ENCODE data around the gene CFI. TPM values are rescaled to one million over a fixed set of nuclear protein-coding genes. Genes with fewer than 3 reads are reported as not detected.

CFI gene
- total RNA-seq, 4 donors from 2014 or later: 6.8 to 19.5 (median 12.9) TPM

DNA sequence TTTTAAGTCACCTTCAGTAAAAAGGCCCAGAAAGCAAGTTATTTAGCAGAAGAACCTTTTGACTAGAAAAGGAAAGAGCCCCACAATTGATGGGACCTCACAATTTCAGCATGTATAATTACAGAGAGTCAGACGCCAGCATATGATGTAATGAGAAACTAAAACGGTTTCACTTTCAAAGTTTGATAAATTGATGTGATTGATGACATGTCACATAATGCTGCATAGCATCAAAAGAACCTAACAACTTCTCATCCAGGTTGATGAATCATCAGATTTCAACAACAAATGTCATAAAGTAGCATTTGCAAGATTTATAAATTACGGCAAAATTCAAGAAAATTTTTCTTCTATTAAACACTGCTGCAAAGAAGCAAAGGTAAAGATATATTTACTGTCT, 9.9 kb upstream of the CFI start:
- no peak for TF ChIP-seq EP300 (IDR thresholded peaks at IDR 0.05)
- TF ChIP-seq, protein P1, sequence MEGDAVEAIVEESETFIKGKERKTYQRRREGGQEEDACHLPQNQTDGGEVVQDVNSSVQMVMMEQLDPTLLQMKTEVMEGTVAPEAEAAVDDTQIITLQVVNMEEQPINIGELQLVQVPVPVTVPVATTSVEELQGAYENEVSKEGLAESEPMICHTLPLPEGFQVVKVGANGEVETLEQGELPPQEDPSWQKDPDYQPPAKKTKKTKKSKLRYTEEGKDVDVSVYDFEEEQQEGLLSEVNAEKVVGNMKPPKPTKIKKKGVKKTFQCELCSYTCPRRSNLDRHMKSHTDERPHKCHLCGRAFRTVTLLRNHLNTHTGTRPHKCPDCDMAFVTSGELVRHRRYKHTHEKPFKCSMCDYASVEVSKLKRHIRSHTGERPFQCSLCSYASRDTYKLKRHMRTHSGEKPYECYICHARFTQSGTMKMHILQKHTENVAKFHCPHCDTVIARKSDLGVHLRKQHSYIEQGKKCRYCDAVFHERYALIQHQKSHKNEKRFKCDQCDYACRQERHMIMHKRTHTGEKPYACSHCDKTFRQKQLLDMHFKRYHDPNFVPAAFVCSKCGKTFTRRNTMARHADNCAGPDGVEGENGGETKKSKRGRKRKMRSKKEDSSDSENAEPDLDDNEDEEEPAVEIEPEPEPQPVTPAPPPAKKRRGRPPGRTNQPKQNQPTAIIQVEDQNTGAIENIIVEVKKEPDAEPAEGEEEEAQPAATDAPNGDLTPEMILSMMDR (IDR thresholded peaks at IDR 0.05): no peak
- TF ChIP-seq POLR2AphosphoS5 (IDR thresholded peaks at IDR 0.05): no peak
- no peak for TF ChIP-seq POLR2A (IDR thresholded peaks at IDR 0.05)
- Histone ChIP-seq H3K4me3 (no peak overlapping the region), H3K27ac (no peak overlapping the region), H3K27me3 (no peaks in the 10 kb centered on the region), H3K4me1 (peaks cover 0 to 15% (median 6%) of the 10 kb centered on the region in 3 donors), H3K36me3 (no peaks in the 10 kb centered on the region), H3K9me3 (no peaks in the 10 kb centered on the region)
- WGBS, 2 donors (ENCODE audit: low coverage in 1 of 2): 30 to 49% methylated on average over 3 of the region's 3 CpGs
- ATAC-seq: no peak

DNA sequence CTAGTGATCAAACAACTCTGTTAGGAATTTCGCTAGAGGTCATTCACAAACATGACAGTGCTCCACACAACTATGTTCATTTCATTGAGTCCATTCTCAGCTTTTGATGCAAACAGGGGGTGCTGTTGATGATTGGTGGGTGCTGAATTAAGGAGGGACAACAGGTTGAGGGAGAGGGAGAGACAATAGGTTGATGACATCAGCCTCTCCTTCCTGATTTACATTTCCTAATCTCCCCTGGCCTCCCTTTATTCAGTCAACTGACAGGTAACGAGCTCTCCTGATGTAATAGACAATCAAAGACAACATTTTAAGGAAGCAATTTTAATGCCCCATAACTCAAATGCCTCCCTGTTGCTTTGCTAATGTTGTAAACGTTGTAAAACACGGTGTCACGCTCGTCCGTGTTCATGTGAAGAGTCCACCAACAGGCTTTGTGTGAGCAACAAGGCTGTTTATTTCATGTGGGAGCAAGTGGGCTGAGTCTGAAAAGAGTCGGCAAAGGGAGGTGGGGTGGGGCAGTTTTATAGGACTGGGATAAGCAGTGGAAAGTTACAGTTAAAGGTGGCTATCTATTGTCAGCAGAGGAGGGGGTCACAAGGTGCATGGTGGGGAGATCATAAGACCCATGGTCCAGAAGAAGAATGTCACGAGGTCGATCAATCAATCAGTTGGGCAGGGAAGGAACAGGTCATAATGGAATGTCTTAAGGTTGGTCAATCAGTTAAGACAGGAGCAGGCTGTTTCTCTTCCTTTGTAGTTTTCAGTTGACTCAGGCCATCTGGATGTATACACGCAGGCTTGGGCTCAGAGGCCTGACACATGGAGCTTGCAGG, 9.0 kb upstream of the CFI start:
- WGBS, 2 donors (ENCODE audit: low coverage in 1 of 2): 34 to 60% methylated on average over 9 to 11 of the region's 11 CpGs

DNA sequence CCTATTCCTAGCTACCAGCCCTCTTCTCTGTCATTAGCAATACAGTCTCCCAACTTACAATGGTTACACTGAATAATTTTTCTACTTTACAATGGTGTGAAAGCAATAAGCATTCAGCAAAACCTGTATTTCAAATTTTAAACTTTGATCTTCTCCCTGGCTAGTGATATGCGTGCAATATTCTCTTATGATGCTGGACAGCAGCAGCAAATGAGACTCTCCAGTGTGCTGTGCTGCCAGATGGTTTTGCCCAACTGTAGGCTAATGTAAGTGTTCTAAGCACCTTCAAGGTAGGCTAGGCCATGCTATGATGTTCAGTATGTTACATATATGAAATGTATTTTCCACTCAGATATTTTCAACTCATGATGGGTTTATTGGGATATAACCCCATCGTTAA, 7.9 kb upstream of the CFI start:
- Histone ChIP-seq H3K27me3 (peaks cover 4% of the 10 kb centered on the region), H3K36me3 (no peaks in the 10 kb centered on the region), H3K27ac (no peak overlapping the region), H3K4me3 (no peak overlapping the region), H3K4me1 (peaks cover 0 to 4% (median 0%) of the 10 kb centered on the region in 3 donors), H3K9me3 (no peaks in the 10 kb centered on the region)
- no peak for ATAC-seq
- TF ChIP-seq POLR2A (IDR thresholded peaks at IDR 0.05): no peak
- TF ChIP-seq POLR2AphosphoS5 (IDR thresholded peaks at IDR 0.05): no peak
- TF ChIP-seq, protein P1 (IDR thresholded peaks at IDR 0.05): no peak
- TF ChIP-seq EP300 (IDR thresholded peaks at IDR 0.05): no peak
- WGBS, 2 donors (ENCODE audit: low coverage in 1 of 2): 94% methylated on average over 2 of the region's 2 CpGs

More for the DNA sequence above, 9.0 kb upstream of the CFI start:
- Histone ChIP-seq H3K9me3 (no peaks in the 10 kb centered on the region), H3K27ac (no peak overlapping the region), H3K4me1 (peaks cover 0 to 6% (median 0%) of the 10 kb centered on the region in 3 donors), H3K27me3 (peaks cover 1% of the 10 kb centered on the region), H3K36me3 (no peaks in the 10 kb centered on the region), H3K4me3 (no peak overlapping the region)
- no peak for TF ChIP-seq POLR2AphosphoS5 (IDR thresholded peaks at IDR 0.05)
- TF ChIP-seq EP300 (IDR thresholded peaks at IDR 0.05): no peak
- no peak for TF ChIP-seq POLR2A (IDR thresholded peaks at IDR 0.05)
- TF ChIP-seq, protein P1 (IDR thresholded peaks at IDR 0.05): no peak
- no peak for ATAC-seq

DNA sequence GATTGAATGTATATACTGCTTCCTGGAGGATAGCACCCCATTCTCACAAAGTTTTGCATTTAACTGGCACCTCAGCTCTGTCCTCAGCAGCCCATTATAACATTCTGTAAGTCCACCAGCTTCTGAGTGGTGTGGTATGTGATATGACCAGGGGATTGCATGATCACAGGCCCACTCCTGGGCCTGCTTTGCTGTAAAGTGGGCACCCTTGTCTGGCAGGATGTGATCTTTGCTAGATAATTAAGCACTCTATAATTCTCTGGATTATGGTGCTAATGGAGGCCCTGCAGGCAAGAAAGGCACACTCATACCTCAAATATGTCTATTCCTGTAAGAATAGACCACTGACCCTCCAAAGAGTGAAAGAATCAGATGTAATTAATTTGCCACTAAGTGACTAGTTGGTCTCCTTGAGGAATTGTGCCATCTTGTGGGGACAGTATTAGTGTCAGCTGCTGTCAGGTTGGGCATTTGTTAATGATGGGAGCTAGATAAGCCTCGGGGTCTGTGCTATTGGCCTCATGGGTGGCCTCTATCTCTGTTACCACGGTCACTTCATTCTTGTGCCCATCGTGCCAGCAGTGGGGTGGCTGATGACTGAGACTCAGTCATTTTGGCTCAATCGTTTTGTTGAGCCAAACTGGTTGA, 2.2 kb upstream of the CFI start:
- WGBS, 2 donors (ENCODE audit: low coverage in 1 of 2): 17 to 36% methylated on average over 3 of the region's 4 CpGs
- H3K36me3 ChIP-seq: no peaks in the 10 kb centered on the region
- H3K27ac ChIP-seq: no peak overlapping the region
- no peak overlapping the region for H3K4me3 ChIP-seq
- no peaks in the 10 kb centered on the region for H3K9me3 ChIP-seq
- TF ChIP-seq EP300 (IDR thresholded peaks at IDR 0.05) (no peak), POLR2A (IDR thresholded peaks at IDR 0.05) (no peak), POLR2AphosphoS5 (IDR thresholded peaks at IDR 0.05) (no peak)
- TF ChIP-seq, protein P1 (IDR thresholded peaks at IDR 0.05): no peak
- no peak for ATAC-seq
- H3K4me1 ChIP-seq: no peaks in the 10 kb centered on the region
- H3K27me3 ChIP-seq: peaks cover 4% of the 10 kb centered on the region
